Smooth muscle cell (in vitro differentiated cells): ENCODE measurements around the gene SELENOO. TPM values are rescaled to one million over a fixed set of nuclear protein-coding genes. Genes with fewer than 3 reads are reported as not detected.

Source experiments
- DNase-seq: peaks from one replicate; lab custom pipeline; 2025; ENCODE audit not compliant: unreplicated experiment; lab: John Stamatoyannopoulos, UW
- H2AFZ ChIP-seq: fragments of 200-600 bp; sonication (generic); 2 replicates; pipeline ENCODE4 v1.6.0; 2016; ENCODE audit warnings: antibody characterized with exemption, low read depth, mild to moderate bottlenecking
- H3F3A ChIP-seq: fragments of 200-600 bp; sonication (generic); 2 replicates; pipeline ENCODE4 v1.6.0; 2017; ENCODE audit warnings: antibody characterized with exemption, low read depth
- H3K27ac ChIP-seq: fragments of 200-600 bp; sonication (generic); 2 replicates; pipeline ENCODE4 v1.5.1; 2016; ENCODE audit warnings: low read depth, mild to moderate bottlenecking
- H3K27me3 ChIP-seq: fragments of 200-600 bp; sonication (generic); 2 replicates; pipeline ENCODE4 v1.6.1; 2016; ENCODE audit warnings: low read depth, mild to moderate bottlenecking
- H3K36me3 ChIP-seq: fragments of 200-600 bp; sonication (generic); 2 replicates; pipeline ENCODE4 v1.5.1; 2016; ENCODE audit warnings: low read depth
- H3K4me1 ChIP-seq: fragments of 200-600 bp; sonication (generic); 2 replicates; pipeline ENCODE4 v1.5.1; 2016; ENCODE audit warnings: low read depth
- H3K4me2 ChIP-seq: fragments of 200-600 bp; sonication (generic); 2 replicates; pipeline ENCODE4 v1.6.0; 2016; ENCODE audit warnings: mild to moderate bottlenecking
- H3K4me3 ChIP-seq: fragments of 200-600 bp; sonication (generic); 2 replicates; pipeline ENCODE4 v1.5.1; 2016; ENCODE audit warnings: mild to moderate bottlenecking
- H3K79me2 ChIP-seq: fragments of 200-600 bp; sonication (generic); 2 replicates; pipeline ENCODE4 v1.6.0; 2016; ENCODE audit warnings: low read depth, mild to moderate bottlenecking
- H3K9ac ChIP-seq: fragments of 200-600 bp; sonication (generic); 2 replicates; pipeline ENCODE4 v1.6.0; 2016; ENCODE audit warnings: low read depth
- H3K9me3 ChIP-seq: fragments of 200-600 bp; sonication (generic); replicated peaks from 2 replicates; pipeline ENCODE4 v1.5.1; 2016; ENCODE audit warnings: low read depth
- H4K20me1 ChIP-seq: fragments of 200-600 bp; sonication (generic); 2 replicates; pipeline ENCODE4 v1.6.0; 2016; ENCODE audit warnings: low read depth
- CTCF ChIP-seq: fragments of 200-600 bp; sonication (generic); IDR thresholded peaks from 2 replicates; pipeline ENCODE4 v1.5.1; 2017; ENCODE audit warnings: borderline replicate concordance, mild to moderate bottlenecking, antibody characterized with exemption; ENCODE audit not compliant: insufficient read depth, poor library complexity, severe bottlenecking
- WGBS: methylation state at CpG from one replicate; pipeline ENCODE4 v1.1.7; 2016; ENCODE audit warnings: low lambda C conversion rate; 5-methylcytosine and 5-hydroxymethylcytosine counted together
- polyA plus RNA-seq: library from polyadenylated mRNA; unstranded; fragments of >200 nt; fragmentation: Nextera tagmentation; extraction: Ambion mirVana; gene quantifications from 2 replicates; pipeline ENCODE4 v1.2.1, GENCODE V29; 2016
- total RNA-seq: library from RNA; depleted of rRNA; stranded (reverse); fragments of >200 nt; gene quantifications from 2 replicates; pipeline ENCODE4 v1.2.3, GENCODE V29; 2014

The SELENOO gene
- total and polyA plus RNA-seq, 2 experiments from 2014 or later = 9.0 to 21.3 TPM

- H3K27ac ChIP-seq = no peak overlapping the region
- H4K20me1 ChIP-seq = peaks cover 39% of the 10 kb centered on the region
- no peaks in the 10 kb centered on the region for H3K4me1 ChIP-seq
- no peaks in the 10 kb centered on the region for H3K36me3 ChIP-seq
- TF ChIP-seq CTCF = no peak
- 96% methylated on average over 22 of the region's 25 CpGs for WGBS
- no peak overlapping the region for H3K4me3 ChIP-seq
- no peaks in the 10 kb centered on the region for H3K79me2 ChIP-seq
- no peaks in the 10 kb centered on the region for H3K27me3 ChIP-seq
- H3F3A ChIP-seq = no peaks in the 10 kb centered on the region
- H3K4me2 ChIP-seq = no peak overlapping the region
- no peak for DNase-seq
- no peak overlapping the region for H3K9ac ChIP-seq
- no peaks in the 10 kb centered on the region for H3K9me3 ChIP-seq
- no peak overlapping the region for H2AFZ ChIP-seq
Observed at GRCh38 chr22:50219800-50220602, 19.2 kb downstream of the SELENOO start.

- DNase-seq = no peak
- Histone ChIP-seq H3K27ac (no peak overlapping the region), H3F3A (no peaks in the 10 kb centered on the region), H3K4me1 (no peaks in the 10 kb centered on the region), H4K20me1 (peaks cover 32% of the 10 kb centered on the region), H3K9ac (no peak overlapping the region), H3K9me3 (no peaks in the 10 kb centered on the region), H3K4me3 (no peak overlapping the region), H3K27me3 (no peaks in the 10 kb centered on the region), H2AFZ (no peak overlapping the region), H3K4me2 (no peak overlapping the region), H3K79me2 (no peaks in the 10 kb centered on the region), H3K36me3 (no peaks in the 10 kb centered on the region)
- 97% methylated on average over 41 of the region's 45 CpGs for WGBS
- TF ChIP-seq CTCF = no peak
Observed at GRCh38 chr22:50220603-50221409, 20.0 kb downstream of the SELENOO start.

GRCh38 chr22:50221410-50222300, 20.8 kb downstream of the SELENOO start:
- H2AFZ ChIP-seq = no peak overlapping the region
- TF ChIP-seq CTCF = no peak
- H3K4me3 ChIP-seq = no peak overlapping the region
- H3K4me2 ChIP-seq = no peak overlapping the region
- DNase-seq = no peak
- WGBS = 95% methylated on average over 18 of the region's 19 CpGs
- no peak overlapping the region for H3K27ac ChIP-seq
- no peaks in the 10 kb centered on the region for H3K36me3 ChIP-seq
- H3K9ac ChIP-seq = no peak overlapping the region
- H3K27me3 ChIP-seq = no peaks in the 10 kb centered on the region
- no peaks in the 10 kb centered on the region for H3K9me3 ChIP-seq
- H4K20me1 ChIP-seq = peaks cover 24% of the 10 kb centered on the region
- H3F3A ChIP-seq = no peaks in the 10 kb centered on the region
- no peaks in the 10 kb centered on the region for H3K4me1 ChIP-seq
- H3K79me2 ChIP-seq = no peaks in the 10 kb centered on the region
